GM19372 (cell line): Measurements from ENCODE around the gene TTC34.
"Not testable (repeated sequence)": the region's sequence is repeated elsewhere in the genome, so short reads cannot be mapped to it uniquely, and the experiment has no call there.

Experiments used
- ATAC-seq: cut with Tn5 transposase; IDR thresholded peaks from one replicate; pipeline ENCODE4 v1.9.1; 2021; ENCODE audit warnings: mild to moderate bottlenecking, low read depth, moderate library complexity; ENCODE audit not compliant: unreplicated experiment

Gene TTC34

DNA sequence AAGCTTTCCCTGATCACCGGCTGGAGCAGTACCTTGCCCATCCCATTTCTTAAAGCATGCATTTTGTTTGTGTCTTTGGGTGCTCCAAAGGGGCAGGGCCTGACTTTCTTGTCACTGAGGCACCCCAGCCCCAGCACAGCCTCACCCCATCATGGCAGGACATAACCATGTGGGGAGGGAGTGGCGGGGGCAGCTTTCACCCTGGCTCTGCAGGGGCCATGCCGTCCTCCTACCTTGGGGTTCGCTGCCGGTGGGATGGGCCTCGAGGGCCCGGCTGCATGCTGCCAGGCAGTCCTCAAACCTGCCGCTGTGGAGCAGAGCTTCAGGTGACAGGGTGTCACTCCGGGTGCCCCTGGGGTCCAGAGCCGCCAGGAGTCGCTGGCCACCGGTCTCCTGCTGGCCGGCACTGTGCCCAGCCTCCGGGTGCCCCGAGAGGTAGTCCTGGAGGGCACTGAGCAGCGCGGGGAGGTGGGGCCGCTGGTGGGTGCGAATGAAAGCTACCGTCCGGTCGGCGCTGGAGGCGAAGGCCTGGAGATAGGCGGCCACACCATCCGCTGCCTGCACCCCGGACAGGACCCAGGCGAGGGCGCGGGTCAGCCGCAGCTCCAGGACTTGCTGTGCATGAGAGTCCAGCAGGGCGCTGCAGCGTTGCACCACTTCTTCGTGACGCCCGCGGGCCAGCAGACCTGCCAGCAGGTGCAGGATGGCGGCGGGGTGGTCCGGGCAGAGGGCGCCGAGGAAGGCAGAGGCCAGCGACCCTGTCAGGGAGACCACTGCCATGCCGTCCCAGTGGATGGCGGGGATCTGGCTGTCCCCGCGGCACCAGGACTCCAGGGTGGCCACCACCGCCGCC is 1.5 kb downstream of the TTC34 start:
- ATAC-seq: no peak

GRCh38 chr1:2798958-2799357 is 2.5 kb downstream of the TTC34 start:
- ATAC-seq: not testable (repeated sequence)

DNA sequence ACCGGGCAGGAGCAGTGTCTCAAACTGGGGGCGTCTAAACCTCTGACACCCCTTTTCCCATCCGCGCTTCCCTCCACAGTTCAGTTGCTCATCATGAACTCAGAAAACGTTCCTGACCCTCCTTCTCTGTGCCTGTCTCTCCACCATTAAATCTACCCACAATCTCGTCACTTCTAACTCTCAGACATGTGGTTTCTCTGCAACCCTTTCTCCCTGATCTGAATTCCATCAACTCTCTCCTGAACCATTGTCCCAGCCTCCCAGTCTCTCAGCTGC is 3.8 kb downstream of the TTC34 start:
- no peak for ATAC-seq

GRCh38 chr1:2796890-2797740 is 4.4 kb downstream of the TTC34 start:
- no peak for ATAC-seq

- no peak for ATAC-seq
Observed at GRCh38 chr1:2795926-2796325, 5.6 kb downstream of the TTC34 start.

- ATAC-seq: no peak
Observed at GRCh38 chr1:2791027-2791760, 10.3 kb downstream of the TTC34 start.

DNA sequence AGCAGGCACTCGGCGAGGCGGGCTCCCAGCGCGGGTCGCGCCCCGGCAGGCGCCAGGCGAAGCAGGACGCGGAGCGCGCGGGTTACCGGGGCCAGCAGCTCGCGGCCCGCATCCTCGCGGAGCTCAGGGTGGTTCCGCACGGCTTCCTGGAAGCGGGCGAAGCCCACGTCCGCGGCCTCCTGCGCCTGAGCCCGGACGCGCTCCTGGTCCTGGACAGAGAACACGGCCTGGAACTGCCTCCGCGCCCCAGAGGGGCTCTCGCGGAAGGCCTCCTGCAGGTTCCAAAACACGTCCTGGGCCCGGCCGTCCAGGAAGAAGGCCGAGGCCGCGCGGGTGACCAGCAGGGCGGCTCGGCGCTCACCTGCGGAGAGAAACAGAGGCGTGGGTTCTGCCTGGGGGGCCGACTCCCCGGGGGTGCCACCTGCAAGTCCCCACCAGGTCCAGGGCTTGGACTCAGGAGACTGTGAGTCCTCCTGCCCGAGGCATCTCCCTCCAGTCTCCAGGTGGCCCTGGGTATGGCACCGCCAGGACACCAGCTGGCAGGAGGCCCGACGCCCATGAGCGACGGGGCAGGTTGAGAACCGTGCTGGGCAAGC is 11.4 kb downstream of the TTC34 start:
- ATAC-seq: no peak

DNA sequence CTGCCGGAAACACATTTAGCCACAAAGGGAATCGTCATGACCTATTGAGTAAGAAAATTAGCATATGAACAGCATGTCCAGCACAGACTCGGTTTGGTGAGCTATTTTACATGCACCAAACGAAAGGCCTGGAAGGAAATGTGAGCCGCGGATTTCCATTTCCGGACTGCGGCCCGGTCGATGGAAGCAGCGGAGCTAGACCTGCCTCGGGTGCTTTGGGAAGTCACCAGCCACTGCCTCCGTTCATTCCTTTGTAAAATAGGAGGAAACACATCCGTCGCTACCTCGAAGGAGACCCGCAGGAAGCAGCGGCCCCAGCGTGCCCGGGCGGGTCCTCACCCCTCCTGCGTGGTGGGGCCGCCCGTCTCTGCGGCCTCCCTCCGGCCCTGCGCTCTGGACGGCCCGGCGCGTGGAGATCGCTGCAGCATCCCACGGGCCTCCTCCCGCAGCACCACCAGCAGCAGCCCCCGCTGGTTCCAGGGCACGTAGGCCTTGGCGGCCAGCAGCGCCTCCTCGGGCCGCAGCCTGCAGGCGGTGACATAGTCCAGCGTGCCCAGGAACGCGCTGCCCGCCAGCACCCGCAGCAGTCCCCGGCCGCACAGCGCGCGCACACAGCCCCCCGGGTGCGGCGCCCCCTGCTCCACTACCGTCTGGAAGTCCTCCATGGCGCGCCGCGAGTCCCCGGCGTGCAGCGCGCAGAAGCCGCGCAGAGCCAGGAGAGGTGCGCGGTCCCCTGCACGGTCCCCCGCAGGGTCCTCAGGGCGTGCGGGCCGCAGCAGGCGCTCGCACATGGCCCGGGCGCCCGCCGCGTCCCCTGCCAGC is 12.1 kb downstream of the TTC34 start:
- ATAC-seq: no peak

- no peak for ATAC-seq
Observed at GRCh38 chr1:2788506-2789163, 12.9 kb downstream of the TTC34 start.

- ATAC-seq: no peak
Observed at GRCh38 chr1:2787163-2787911, 14.2 kb downstream of the TTC34 start.

DNA sequence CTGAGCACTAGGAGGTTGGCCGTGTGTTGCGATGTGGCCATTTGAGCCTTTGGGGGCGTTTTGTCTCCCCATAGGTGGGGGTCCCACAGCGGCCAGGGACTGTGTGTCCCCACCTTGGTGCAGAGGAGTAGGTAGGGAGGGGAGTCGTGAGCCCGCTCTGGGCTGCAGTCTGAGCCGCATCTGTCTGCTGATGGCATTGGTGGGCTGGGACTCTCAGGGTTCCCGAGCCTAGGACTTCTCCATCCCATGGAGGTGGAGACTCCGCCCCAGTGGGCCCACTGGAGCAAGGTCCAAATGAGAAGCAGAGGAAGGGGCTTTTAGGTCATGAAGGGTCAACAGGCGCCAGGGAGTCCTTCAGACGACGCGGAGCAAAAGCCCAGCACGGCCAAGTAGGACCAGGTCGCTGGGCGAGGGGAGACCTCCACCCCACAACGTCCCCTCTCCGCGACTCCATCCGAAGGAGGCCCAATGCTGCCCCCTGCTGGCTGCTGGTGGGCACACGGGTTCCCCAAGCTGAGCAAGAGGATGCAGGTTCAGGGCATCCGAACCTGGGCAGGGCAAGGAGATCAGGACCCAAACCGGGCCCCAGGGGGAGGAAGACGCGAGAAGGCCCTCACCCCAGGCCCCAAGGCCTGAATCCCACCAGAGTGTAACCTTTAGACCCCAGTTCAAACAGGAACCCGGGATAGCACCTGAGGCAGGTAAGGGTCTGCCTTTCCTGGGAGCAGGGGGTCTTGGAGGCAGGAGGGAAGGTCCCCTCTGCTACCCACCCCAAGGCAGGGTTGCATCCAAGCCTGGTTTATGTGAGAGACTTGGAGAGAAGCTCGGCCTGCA is 14.9 kb downstream of the TTC34 start:
- ATAC-seq: no peak

GRCh38 chr1:2785631-2786328 is 15.7 kb downstream of the TTC34 start:
- no peak for ATAC-seq

GRCh38 chr1:2784854-2785630 is 16.5 kb downstream of the TTC34 start:
- no peak for ATAC-seq

DNA sequence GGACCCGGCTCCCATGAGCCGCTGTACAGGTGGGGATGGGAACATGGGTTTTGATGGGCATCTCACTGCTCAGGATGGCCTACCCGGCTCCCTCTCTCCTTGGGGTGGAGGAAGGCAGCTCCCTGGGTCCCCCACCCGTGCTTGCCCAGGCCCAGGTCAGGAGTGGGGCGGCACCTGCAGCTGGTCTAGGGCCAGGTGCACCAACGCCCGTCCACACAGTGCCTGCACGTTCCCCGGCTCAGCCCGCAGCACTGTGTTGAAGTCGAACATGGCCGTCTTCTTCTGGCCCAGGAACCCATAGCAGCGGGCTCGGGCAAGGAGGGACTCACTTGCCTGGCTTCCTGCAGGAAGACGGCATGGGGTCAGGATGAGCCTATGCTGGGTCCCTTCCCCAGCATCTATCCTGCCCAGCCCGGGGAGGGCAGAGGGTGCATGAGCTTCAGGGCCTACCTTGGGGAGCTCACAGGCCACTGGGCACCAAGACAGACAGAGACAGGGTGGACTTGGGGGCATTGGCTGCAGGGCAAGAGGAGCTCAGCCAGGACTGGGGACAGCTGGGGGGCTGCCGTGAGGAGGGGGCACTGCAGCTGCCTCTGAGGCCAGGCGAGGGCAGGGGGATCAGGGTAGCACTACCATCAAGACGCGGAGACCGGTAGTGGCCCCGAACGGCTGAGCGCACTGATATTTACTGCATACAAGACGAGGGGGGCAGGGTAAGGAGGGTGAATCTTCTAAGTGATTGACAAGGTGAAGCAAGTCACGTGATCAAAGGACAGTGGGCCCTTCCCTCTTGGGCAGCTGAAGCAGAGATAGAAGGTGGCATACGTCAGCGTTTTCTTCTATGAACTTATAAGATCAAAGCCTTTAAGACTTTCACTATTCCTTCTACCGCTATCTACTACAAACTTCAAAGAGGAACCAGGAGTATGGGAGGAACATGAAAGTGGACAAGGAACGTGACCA is 17.8 kb downstream of the TTC34 start:
- no peak for ATAC-seq

DNA sequence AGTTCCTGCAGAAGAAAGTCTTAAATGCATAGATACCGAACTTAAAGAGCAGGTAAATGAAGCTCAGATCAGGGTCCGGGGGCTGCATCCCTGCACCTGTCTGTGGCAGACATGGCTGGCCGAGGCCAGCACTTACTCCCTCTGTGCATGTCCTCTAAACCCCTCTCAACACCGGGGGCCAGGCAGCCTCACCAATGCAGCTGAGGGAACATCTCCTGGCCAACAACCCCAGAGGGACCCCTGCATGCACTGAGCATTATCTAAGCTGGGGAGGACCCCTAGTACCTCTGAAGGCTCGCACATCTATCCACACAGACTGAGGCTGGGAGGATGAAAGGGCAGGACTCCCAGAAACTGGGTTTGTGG is 18.4 kb downstream of the TTC34 start:
- ATAC-seq: no peak

GRCh38 chr1:2781627-2782026 is 19.9 kb downstream of the TTC34 start:
- ATAC-seq: no peak
